Right lobe of liver (tissue), 6 donors: ENCODE results near the gene PLXNA2. TPM values are rescaled to one million over a fixed set of nuclear protein-coding genes. Genes with fewer than 3 reads are reported as not detected.

ENCODE experiments used
- ATAC-seq, 4 donors: fragments of 200-7000 bp; cut with Tn5 transposase; one replicate each; pipeline ENCODE4 v1.9.1; 2020; ENCODE audit warnings: mild to moderate bottlenecking in 4 of 4, moderate library complexity in 4 of 4
- DNase-seq, 3 donors: peaks; one replicate each; pipeline ENCODE4 v3.0.0-alpha.2; 2020
- H3K27ac ChIP-seq, 3 donors: fragments of 200-600 bp; one replicate each; pipeline ENCODE4 v1.8.0; 2022
- H3K27me3 ChIP-seq, 2 donors: fragments of 200-600 bp; one replicate each; pipeline ENCODE4 v1.8.0; 2022
- H3K36me3 ChIP-seq, 4 donors: fragments of 200-600 bp; sonication (generic) in 1 of 4; one replicate each; pipeline versions ENCODE4 v1.5.1 to v1.8.0; 2017 to 2022; ENCODE audit warnings: control low read depth in 1 of 4
- H3K4me1 ChIP-seq, 4 donors: fragments of 200-600 bp; sonication (generic) in 1 of 4; one replicate each; pipeline versions ENCODE4 v1.5.1 to v1.8.0; 2017 to 2022; ENCODE audit warnings: control low read depth in 1 of 4
- H3K4me3 ChIP-seq, 3 donors: fragments of 200-600 bp; one replicate each; pipeline ENCODE4 v1.8.0; 2022
- H3K9me3 ChIP-seq, 4 donors: fragments of 200-600 bp; sonication (generic) in 1 of 4; one replicate each; pipeline versions ENCODE4 v1.5.1 to v1.8.0; 2017 to 2022; ENCODE audit warnings: control low read depth in 1 of 4
- POLR2A ChIP-seq: fragments of 450-650 bp; IDR thresholded peaks from one replicate; pipeline ENCODE4 v1.6.1; 2017; ENCODE audit warnings: antibody characterized with exemption, mild to moderate bottlenecking
- WGBS: methylation state at CpG from one replicate; pipeline ENCODE4 v1.1.6; 2018; ENCODE audit warnings: low coverage, low lambda C conversion rate; ENCODE audit not compliant: insufficient coverage; ENCODE audit errors: missing lambda C conversion rate; 5-methylcytosine and 5-hydroxymethylcytosine counted together
- intact Hi-C, 2 donors: fragments of 100-400 bp; cut with DNase I; formaldehyde crosslinking; loops; one replicate each; pipeline versions ENCODE4 v1.11.2 to v1.14.1; 2022
- total RNA-seq, 6 experiments: library from RNA; depleted of rRNA in 2 of 6; stranded (reverse); fragments of >200 nt in 2 of 6; fragmentation: NEBNext Ultra II Directional in 3 of 6; extraction: Animal tissue kit (Norgen Biotek cat#: 25700) in 3 of 6; gene quantifications; one replicate each; pipeline versions ENCODE4 v1.1.0 to v1.2.4, GENCODE V29; 2016 to 2023
- TF ChIP-seq, protein P1 (sequence below), 4 donors: fragments of 200-600 bp in 3 of 4; fragments of 450-650 bp in 1 of 4; IDR thresholded peaks; one replicate each; pipeline versions ENCODE4 v1.5.1 to v1.8.0; 2016 to 2022; ENCODE audit warnings: antibody characterized with exemption in 4 of 4, mild to moderate bottlenecking in 2 of 4
- donor health status: DM: no; HTN: yes; CAD: no.
- donor health status: DM: no; HTN: no; CAD: no.
- donor health status: DM: no; HTN: no; CAD: no.
- donor health status: DM: no; HTN: yes; CAD: no.
- donor health status: DM: no; HTN: yes; CAD: no.

Gene PLXNA2
- total RNA-seq, 6 experiments from 2014 or later = 5.6 to 20.8 (median 9.3) TPM

DNA sequence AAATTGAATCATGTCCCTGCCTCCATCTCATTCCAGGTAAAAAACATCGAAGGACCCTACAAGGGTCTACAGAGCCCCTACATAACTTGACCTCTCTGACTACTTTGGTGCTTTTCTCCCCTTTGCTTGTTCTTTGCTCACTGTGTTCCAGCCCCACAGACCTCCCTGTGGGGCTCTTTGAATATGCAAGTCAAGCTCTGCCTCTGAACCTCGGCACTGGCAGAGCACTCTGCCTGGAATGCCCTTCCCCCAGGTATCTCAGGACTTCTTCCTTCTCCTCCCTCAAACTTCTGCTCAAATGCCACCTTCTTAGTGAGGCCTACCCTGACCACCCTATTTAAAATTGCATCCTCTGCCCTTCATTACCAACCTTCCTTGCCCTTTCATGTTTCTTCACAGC, 245.5 kb downstream of the PLXNA2 start:
- Histone ChIP-seq H3K4me3 (no peak overlapping the region), H3K4me1 (no peaks in the 10 kb centered on the region), H3K9me3 (no peaks in the 10 kb centered on the region), H3K27me3 (no peaks in the 10 kb centered on the region), H3K27ac (no peak overlapping the region), H3K36me3 (no peaks in the 10 kb centered on the region)
- TF ChIP-seq, protein P1, sequence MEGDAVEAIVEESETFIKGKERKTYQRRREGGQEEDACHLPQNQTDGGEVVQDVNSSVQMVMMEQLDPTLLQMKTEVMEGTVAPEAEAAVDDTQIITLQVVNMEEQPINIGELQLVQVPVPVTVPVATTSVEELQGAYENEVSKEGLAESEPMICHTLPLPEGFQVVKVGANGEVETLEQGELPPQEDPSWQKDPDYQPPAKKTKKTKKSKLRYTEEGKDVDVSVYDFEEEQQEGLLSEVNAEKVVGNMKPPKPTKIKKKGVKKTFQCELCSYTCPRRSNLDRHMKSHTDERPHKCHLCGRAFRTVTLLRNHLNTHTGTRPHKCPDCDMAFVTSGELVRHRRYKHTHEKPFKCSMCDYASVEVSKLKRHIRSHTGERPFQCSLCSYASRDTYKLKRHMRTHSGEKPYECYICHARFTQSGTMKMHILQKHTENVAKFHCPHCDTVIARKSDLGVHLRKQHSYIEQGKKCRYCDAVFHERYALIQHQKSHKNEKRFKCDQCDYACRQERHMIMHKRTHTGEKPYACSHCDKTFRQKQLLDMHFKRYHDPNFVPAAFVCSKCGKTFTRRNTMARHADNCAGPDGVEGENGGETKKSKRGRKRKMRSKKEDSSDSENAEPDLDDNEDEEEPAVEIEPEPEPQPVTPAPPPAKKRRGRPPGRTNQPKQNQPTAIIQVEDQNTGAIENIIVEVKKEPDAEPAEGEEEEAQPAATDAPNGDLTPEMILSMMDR (IDR thresholded peaks at IDR 0.05) = no peak
- TF ChIP-seq POLR2A = no peak
- whole genome bisulfite sequencing = 100% methylated on average over 1 of the region's 2 CpGs
- DNase-seq (no peak), ATAC-seq (no peak)
- intact Hi-C loops = no loop called here

DNA sequence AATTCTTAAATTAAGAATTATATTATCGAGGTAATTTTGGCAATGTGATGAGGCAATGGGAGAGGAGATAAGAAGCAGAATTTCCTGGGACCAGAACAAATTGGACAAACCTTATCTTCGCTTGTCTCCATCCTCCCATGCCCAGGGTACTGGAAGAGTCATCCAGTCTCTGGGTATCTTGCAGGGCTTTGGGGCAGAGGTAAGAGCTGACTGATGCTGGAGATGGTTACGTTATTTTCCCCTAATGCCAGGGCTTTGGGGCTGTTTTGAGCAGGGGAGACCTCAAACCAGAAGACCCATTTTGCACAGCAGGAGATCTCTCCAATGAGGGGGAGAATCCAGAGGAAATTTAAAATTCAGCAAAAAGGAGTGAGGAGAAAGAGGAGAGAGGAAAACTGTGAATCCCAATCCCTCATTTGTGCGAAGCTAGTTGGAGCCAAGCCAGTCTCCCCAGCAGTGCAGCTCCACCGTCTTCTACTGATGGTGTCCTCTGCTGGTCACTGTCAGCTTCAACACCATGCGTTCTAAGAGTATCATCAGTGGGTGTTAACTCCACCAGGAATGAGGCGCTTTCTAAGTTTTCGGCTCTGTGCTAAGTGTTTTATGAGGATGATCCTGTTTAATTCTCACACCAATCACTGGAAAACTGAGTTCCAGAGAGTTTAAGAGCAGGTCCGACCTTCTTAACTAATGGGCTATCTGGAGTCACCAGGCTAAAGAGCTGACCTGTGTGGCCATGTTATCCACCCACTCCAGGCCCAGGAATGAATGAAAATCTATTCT, 246.5 kb downstream of the PLXNA2 start:
- H3K27me3 ChIP-seq = no peaks in the 10 kb centered on the region
- WGBS = 28% methylated on average over 9 of the region's 9 CpGs
- H3K9me3 ChIP-seq = no peaks in the 10 kb centered on the region
- intact Hi-C loops = no loop called here
- TF ChIP-seq, protein P1 (IDR thresholded peaks at IDR 0.05) = peak; percentile 73 to 94 (median 88)
- no peak for TF ChIP-seq POLR2A
- DNase-seq = peak; percentile 72 to 80 (median 78)
- H3K36me3 ChIP-seq = no peaks in the 10 kb centered on the region
- H3K27ac ChIP-seq = no peak overlapping the region
- ATAC-seq = peak; percentile 94 to 98 (median 96)
- H3K4me1 ChIP-seq = no peaks in the 10 kb centered on the region
- H3K4me3 ChIP-seq = no peak overlapping the region

DNA sequence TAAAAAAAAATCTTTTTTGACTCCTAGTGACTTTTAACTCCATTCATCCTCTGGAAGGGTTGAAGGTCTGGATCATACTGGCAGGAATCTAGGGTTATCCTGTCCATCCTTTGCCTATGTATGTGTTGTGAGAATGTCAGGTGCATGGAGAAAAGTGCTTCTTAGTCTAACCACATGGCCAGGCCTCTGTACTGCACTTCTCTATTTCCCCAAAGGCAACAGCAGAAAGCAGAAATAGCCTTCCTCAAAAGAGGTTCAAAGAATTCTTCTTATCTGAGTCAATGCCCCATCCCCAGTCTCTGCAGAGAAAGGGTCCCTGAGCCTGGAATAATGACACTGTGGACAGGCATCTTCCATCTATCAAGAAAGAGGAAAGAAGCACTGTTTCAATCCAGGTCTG, 247.5 kb downstream of the PLXNA2 start:
- no peaks in the 10 kb centered on the region for H3K36me3 ChIP-seq
- TF ChIP-seq, protein P1 (IDR thresholded peaks at IDR 0.05) = no peak
- TF ChIP-seq POLR2A = no peak
- no peaks in the 10 kb centered on the region for H3K9me3 ChIP-seq
- H3K27ac ChIP-seq = no peak overlapping the region
- DNase-seq = no peak
- intact Hi-C loops = no loop called here
- no peak overlapping the region for H3K4me3 ChIP-seq
- no peak for ATAC-seq
- no peaks in the 10 kb centered on the region for H3K4me1 ChIP-seq
- no peaks in the 10 kb centered on the region for H3K27me3 ChIP-seq

DNA sequence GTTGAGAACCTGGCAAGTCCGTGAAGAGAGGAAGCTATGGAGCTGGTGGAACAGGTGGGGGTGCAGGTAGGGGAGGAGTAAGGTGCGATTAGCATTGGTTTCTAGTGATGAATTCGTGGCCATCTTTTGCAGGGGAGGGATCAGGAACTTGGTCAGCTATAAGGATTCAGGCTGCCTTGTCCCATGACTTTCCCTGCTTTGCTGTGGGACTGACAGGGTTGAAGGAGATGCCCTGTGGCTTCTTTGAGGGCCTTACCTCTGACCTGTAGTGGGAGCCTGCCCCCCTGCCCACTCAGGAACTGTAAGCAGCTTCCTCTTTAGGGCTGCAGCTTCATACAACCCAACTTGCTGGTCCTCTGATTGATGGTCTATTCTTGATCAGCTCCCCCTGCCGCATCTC, 248.6 kb downstream of the PLXNA2 start:
- Histone ChIP-seq H3K9me3 (no peaks in the 10 kb centered on the region), H3K36me3 (no peaks in the 10 kb centered on the region), H3K27ac (no peak overlapping the region), H3K4me1 (no peaks in the 10 kb centered on the region), H3K4me3 (no peak overlapping the region), H3K27me3 (no peaks in the 10 kb centered on the region)
- ATAC-seq (no peak), DNase-seq (no peak)
- intact Hi-C loops = no loop called here
- TF ChIP-seq, protein P1 (IDR thresholded peaks at IDR 0.05) = no peak
- no peak for TF ChIP-seq POLR2A
- 78% methylated on average over 4 of the region's 4 CpGs for WGBS
